GM23338 (cell line): Measurements from ENCODE around the gene FKBP8. TPM values are rescaled to one million over a fixed set of nuclear protein-coding genes. Genes with fewer than 3 reads are reported as not detected.

Experiments used
- ATAC-seq: fragments of 200-7000 bp; cut with Tn5 transposase; 3 replicates; pipeline ENCODE4 v1.9.1; 2020
- DNase-seq: peaks from one replicate; pipeline ENCODE4 v3.0.0-alpha.2; 2015; ENCODE audit warnings: low spot score
- H2AFZ ChIP-seq: fragments of 200-600 bp; sonication (generic); 2 replicates; pipeline ENCODE4 v1.8.0; 2016; ENCODE audit warnings: antibody characterized with exemption, mild to moderate bottlenecking, moderate library complexity
- H3F3A ChIP-seq: fragments of 200-600 bp; sonication (generic); replicated peaks from 2 replicates; pipeline ENCODE4 v1.8.0; 2017; ENCODE audit warnings: antibody characterized with exemption, mixed run types, low read depth
- H3K27ac ChIP-seq: fragments of 200-600 bp; sonication (generic); 2 replicates; pipeline ENCODE4 v1.6.1; 2016; ENCODE audit warnings: low read depth
- H3K27me3 ChIP-seq: fragments of 200-600 bp; sonication (generic); 2 replicates; pipeline ENCODE4 v1.8.0; 2016; ENCODE audit warnings: mild to moderate bottlenecking, mixed run types, moderate library complexity; ENCODE audit not compliant: insufficient read depth
- H3K36me3 ChIP-seq: fragments of 200-600 bp; sonication (generic); 2 replicates; pipeline ENCODE4 v1.8.0; 2016; ENCODE audit warnings: mild to moderate bottlenecking; ENCODE audit not compliant: insufficient read depth
- H3K4me1 ChIP-seq: fragments of 200-600 bp; sonication (generic); 2 replicates; pipeline ENCODE4 v1.8.0; 2016; ENCODE audit warnings: mild to moderate bottlenecking, moderate library complexity; ENCODE audit not compliant: insufficient read depth
- H3K4me2 ChIP-seq: fragments of 200-600 bp; sonication (generic); 2 replicates; pipeline ENCODE4 v1.7.1; 2017; ENCODE audit warnings: mixed run types
- H3K4me3 ChIP-seq: fragments of 200-600 bp; sonication (generic); 2 replicates; pipeline ENCODE4 v1.6.1; 2016; ENCODE audit warnings: mixed run types
- H3K79me2 ChIP-seq: fragments of 200-600 bp; sonication (generic); replicated peaks from 2 replicates; pipeline ENCODE4 v1.8.0; 2017; ENCODE audit warnings: mild to moderate bottlenecking; ENCODE audit not compliant: insufficient read depth
- H3K9me2 ChIP-seq: fragments of 200-600 bp; sonication (generic); 2 replicates; pipeline ENCODE4 v1.8.0; 2017; ENCODE audit not compliant: insufficient read depth
- H4K20me1 ChIP-seq: fragments of 200-600 bp; sonication (generic); replicated peaks from 2 replicates; pipeline ENCODE4 v1.8.0; 2017; ENCODE audit warnings: mild to moderate bottlenecking; ENCODE audit not compliant: insufficient read depth
- H3K27ac Mint-ChIP-seq: 2 replicates; pipeline ENCODE4 v1.8.0; 2020; ENCODE audit warnings: inconsistent platforms, mild to moderate bottlenecking, moderate library complexity, mixed read lengths
- H3K27me3 Mint-ChIP-seq: 3 replicates; pipeline ENCODE4 v1.8.0; 2022; ENCODE audit warnings: low read depth, mild to moderate bottlenecking, moderate library complexity, mixed read lengths, inconsistent platforms; ENCODE audit not compliant: insufficient read depth, poor library complexity
- H3K36me3 Mint-ChIP-seq: 3 replicates; pipeline ENCODE4 v1.8.0; 2021; ENCODE audit warnings: low read depth, mild to moderate bottlenecking, inconsistent platforms, moderate library complexity, mixed read lengths
- H3K4me1 Mint-ChIP-seq: 3 replicates; pipeline ENCODE4 v1.8.0; 2020; ENCODE audit warnings: mild to moderate bottlenecking, inconsistent platforms, mixed read lengths
- H3K4me3 Mint-ChIP-seq: 3 replicates; pipeline ENCODE4 v1.8.0; 2021; ENCODE audit warnings: moderate library complexity, mild to moderate bottlenecking, inconsistent platforms, mixed read lengths
- H3K9me3 Mint-ChIP-seq: 3 replicates; pipeline ENCODE4 v1.8.0; 2020; ENCODE audit warnings: moderate library complexity, mild to moderate bottlenecking, inconsistent platforms, mixed read lengths
- EZH2 ChIP-seq: fragments of 200-600 bp; sonication (generic); IDR thresholded peaks from one replicate; pipeline ENCODE4 v1.8.0; 2017; ENCODE audit warnings: antibody characterized with exemption, mild to moderate bottlenecking, low read depth; ENCODE audit not compliant: unreplicated experiment
- EZH2phosphoT487 ChIP-seq: fragments of 200-600 bp; sonication (generic); IDR thresholded peaks from one replicate; pipeline ENCODE4 v1.8.1; 2018; ENCODE audit warnings: antibody characterized with exemption; ENCODE audit not compliant: unreplicated experiment
- JUNB ChIP-seq: IDR thresholded peaks from one replicate; pipeline ENCODE4 v1.6.1; 2016; ENCODE audit warnings: antibody characterized with exemption; ENCODE audit not compliant: unreplicated experiment
- NANOG ChIP-seq: IDR thresholded peaks from 2 replicates; pipeline ENCODE4 v1.6.1; 2016; ENCODE audit warnings: antibody characterized with exemption, borderline replicate concordance
- STAT1 ChIP-seq: IDR thresholded peaks from one replicate; pipeline ENCODE4 v1.6.1; 2016; ENCODE audit warnings: antibody characterized with exemption; ENCODE audit not compliant: unreplicated experiment
- ZNF331 ChIP-seq: fragments of 250-450 bp; sonication (Bioruptor Pico); IDR thresholded peaks from 2 replicates; pipeline ENCODE4 v1.5.0; 2020; ENCODE audit warnings: low read depth, mild to moderate bottlenecking, moderate library complexity
- polyA plus RNA-seq: library from polyadenylated mRNA; unstranded; fragments of >200 nt; fragmentation: Nextera tagmentation; extraction: Ambion mirVana; gene quantifications from 2 replicates; pipeline ENCODE4 v1.2.1, GENCODE V29; 2016
- total RNA-seq: library from RNA; depleted of rRNA; stranded (reverse); fragments of >200 nt; shearing (Covaris generic); gene quantifications from 2 replicates; pipeline ENCODE4 v1.2.3, GENCODE V29; 2014
- TF ChIP-seq, protein P1 (sequence below): IDR thresholded peaks from 2 replicates; pipeline ENCODE4 v1.6.1; 2016; ENCODE audit warnings: antibody characterized with exemption
- TF ChIP-seq, protein P2 (sequence below): IDR thresholded peaks from one replicate; pipeline ENCODE4 v1.6.1; 2018; ENCODE audit warnings: antibody characterized with exemption; ENCODE audit not compliant: unreplicated experiment
- TF ChIP-seq, protein P3 (sequence below), 2 experiments: fragments of 200-600 bp in 1 of 2; sonication (generic) in 1 of 2; conservative IDR thresholded peaks; 2 replicates each; pipeline versions ENCODE4 v1.5.1 to v1.6.1; 2016 to 2017; ENCODE audit warnings: antibody characterized with exemption in 2 of 2, low read depth in 2 of 2, mild to moderate bottlenecking in 2 of 2, moderate library complexity in 1 of 2

The FKBP8 gene
- total and polyA plus RNA-seq, 2 experiments from 2014 or later, result 158 to 367 TPM

DNA sequence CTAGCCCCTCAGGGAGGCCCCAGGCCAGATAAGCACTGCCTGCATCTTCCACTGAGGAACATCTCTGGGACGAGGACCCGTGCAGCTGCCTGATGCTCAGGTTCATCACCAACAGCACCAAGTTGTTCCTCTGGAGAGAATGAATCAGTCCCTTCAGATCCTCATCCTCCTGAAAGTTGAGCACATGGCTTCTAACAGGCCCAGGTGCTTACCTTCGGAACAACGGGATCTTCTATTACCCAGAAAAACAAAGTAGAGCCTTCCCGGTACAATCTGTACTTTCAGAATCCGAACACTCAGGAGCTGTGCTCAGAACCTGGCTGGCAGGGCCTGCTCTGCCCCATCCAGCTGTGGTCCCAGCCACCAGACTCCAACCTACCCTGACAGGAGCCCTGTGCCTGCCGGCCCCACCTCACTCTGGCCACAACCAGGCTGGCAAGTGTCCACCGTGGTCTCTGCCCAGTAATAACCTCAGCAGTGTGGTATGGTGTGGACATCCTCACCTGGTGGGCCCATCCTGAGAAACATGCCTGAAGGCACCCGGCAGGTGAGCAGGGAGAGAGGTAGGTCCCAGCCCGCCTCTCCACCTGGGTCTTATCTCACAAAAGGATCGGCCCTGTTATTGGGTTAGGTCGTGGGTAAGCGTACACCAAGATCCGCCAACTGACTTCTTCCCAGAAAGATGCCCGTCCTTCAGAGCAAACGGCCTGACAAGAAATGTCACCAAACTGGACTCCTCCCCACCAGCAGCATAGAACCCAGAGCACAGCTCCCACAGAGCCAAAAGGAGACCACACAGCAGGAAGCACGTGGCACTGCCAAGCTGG is 55.6 kb downstream of the FKBP8 start:
- H3K79me2 ChIP-seq, result peaks cover 54% of the 10 kb centered on the region
- peaks cover 40% of the 10 kb centered on the region for H4K20me1 ChIP-seq

DNA sequence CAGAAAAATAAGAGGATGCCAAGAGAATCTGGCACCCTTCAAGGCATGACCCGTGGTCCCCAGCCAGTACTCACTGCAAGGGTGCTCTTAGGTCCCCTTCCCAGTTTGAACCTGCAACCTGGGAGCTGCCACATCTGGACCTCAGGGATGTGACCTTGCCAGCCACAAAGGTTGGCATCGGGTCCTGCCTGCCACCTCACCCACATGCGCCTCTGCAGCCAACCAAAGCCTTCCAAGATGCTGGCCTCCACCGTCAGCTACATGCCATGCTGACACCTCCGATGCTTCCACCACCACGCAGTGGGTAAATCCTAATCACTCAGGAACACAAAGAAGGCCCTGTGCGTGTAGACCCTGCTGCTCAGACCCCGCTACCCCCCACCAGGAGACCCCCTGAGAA is 56.6 kb downstream of the FKBP8 start:
- Histone ChIP-seq H3K4me2 (no peak overlapping the region), H3K79me2 (peaks cover 54% of the 10 kb centered on the region), H3K9me2 (no peaks in the 10 kb centered on the region), H3K36me3 (no peaks in the 10 kb centered on the region), H3K4me3 (no peak overlapping the region), H3K27ac (no peak overlapping the region), H2AFZ (no peak overlapping the region), H4K20me1 (peaks cover 33% of the 10 kb centered on the region), H3F3A (0 out of 2 replicates have a peak, but pooled peaks cover 4% of the 10 kb centered on the region), H3K27me3 (no peaks in the 10 kb centered on the region), H3K4me1 (no peaks in the 10 kb centered on the region; the same call in 1 of the 2 replicates)
- Mint-ChIP-seq H3K4me1 (peaks cover 39% of the 10 kb centered on the region), H3K4me3 (no peak overlapping the region), H3K27ac (no peak overlapping the region; the same call in 1 of the 2 replicates), H3K9me3 (0 out of 3 replicates have a peak, but pooled peaks cover 5% of the 10 kb centered on the region), H3K27me3 (peaks cover 11% of the 10 kb centered on the region), H3K36me3 (no peaks in the 10 kb centered on the region)
- DNase-seq (no peak), ATAC-seq (no peak)
- TF ChIP-seq, protein P1, sequence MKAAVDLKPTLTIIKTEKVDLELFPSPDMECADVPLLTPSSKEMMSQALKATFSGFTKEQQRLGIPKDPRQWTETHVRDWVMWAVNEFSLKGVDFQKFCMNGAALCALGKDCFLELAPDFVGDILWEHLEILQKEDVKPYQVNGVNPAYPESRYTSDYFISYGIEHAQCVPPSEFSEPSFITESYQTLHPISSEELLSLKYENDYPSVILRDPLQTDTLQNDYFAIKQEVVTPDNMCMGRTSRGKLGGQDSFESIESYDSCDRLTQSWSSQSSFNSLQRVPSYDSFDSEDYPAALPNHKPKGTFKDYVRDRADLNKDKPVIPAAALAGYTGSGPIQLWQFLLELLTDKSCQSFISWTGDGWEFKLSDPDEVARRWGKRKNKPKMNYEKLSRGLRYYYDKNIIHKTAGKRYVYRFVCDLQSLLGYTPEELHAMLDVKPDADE, result no peak
- no peak for TF ChIP-seq ZNF331 (CRISPR knock-in tag)
- no peak for TF ChIP-seq STAT1
- TF ChIP-seq, protein P2, sequence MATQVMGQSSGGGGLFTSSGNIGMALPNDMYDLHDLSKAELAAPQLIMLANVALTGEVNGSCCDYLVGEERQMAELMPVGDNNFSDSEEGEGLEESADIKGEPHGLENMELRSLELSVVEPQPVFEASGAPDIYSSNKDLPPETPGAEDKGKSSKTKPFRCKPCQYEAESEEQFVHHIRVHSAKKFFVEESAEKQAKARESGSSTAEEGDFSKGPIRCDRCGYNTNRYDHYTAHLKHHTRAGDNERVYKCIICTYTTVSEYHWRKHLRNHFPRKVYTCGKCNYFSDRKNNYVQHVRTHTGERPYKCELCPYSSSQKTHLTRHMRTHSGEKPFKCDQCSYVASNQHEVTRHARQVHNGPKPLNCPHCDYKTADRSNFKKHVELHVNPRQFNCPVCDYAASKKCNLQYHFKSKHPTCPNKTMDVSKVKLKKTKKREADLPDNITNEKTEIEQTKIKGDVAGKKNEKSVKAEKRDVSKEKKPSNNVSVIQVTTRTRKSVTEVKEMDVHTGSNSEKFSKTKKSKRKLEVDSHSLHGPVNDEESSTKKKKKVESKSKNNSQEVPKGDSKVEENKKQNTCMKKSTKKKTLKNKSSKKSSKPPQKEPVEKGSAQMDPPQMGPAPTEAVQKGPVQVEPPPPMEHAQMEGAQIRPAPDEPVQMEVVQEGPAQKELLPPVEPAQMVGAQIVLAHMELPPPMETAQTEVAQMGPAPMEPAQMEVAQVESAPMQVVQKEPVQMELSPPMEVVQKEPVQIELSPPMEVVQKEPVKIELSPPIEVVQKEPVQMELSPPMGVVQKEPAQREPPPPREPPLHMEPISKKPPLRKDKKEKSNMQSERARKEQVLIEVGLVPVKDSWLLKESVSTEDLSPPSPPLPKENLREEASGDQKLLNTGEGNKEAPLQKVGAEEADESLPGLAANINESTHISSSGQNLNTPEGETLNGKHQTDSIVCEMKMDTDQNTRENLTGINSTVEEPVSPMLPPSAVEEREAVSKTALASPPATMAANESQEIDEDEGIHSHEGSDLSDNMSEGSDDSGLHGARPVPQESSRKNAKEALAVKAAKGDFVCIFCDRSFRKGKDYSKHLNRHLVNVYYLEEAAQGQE, result no peak
- no peak for TF ChIP-seq EZH2phosphoT487
- TF ChIP-seq EZH2, result no peak
- TF ChIP-seq, protein P3, sequence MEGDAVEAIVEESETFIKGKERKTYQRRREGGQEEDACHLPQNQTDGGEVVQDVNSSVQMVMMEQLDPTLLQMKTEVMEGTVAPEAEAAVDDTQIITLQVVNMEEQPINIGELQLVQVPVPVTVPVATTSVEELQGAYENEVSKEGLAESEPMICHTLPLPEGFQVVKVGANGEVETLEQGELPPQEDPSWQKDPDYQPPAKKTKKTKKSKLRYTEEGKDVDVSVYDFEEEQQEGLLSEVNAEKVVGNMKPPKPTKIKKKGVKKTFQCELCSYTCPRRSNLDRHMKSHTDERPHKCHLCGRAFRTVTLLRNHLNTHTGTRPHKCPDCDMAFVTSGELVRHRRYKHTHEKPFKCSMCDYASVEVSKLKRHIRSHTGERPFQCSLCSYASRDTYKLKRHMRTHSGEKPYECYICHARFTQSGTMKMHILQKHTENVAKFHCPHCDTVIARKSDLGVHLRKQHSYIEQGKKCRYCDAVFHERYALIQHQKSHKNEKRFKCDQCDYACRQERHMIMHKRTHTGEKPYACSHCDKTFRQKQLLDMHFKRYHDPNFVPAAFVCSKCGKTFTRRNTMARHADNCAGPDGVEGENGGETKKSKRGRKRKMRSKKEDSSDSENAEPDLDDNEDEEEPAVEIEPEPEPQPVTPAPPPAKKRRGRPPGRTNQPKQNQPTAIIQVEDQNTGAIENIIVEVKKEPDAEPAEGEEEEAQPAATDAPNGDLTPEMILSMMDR (conservative IDR thresholded peaks at IDR 0.05; ENCODE audit: low read depth in 2 of 2), result no peak
- no peak for TF ChIP-seq NANOG
- no peak for TF ChIP-seq JUNB

More for the DNA sequence above, 55.6 kb downstream of the FKBP8 start:
- no peak overlapping the region for H3K4me3 ChIP-seq
- 0 out of 2 replicates have a peak, but pooled peaks cover 5% of the 10 kb centered on the region for H3F3A ChIP-seq
- H3K9me2 ChIP-seq, result no peaks in the 10 kb centered on the region
- Mint-ChIP-seq H3K4me1 (peaks cover 39% of the 10 kb centered on the region), H3K9me3 (no peaks in the 10 kb centered on the region), H3K4me3 (no peak overlapping the region), H3K27ac (no peak overlapping the region), H3K27me3 (peaks cover 11% of the 10 kb centered on the region), H3K36me3 (no peaks in the 10 kb centered on the region)
- ATAC-seq (no peak), DNase-seq (no peak)
- H3K27me3 ChIP-seq, result no peaks in the 10 kb centered on the region
- no peak overlapping the region for H3K27ac ChIP-seq
- H3K36me3 ChIP-seq, result no peaks in the 10 kb centered on the region
- no peak for TF ChIP-seq EZH2phosphoT487
- no peak for TF ChIP-seq JUNB
- no peak for TF ChIP-seq NANOG
- TF ChIP-seq, protein P2, result no peak
- no peak for TF ChIP-seq EZH2
- H3K4me1 ChIP-seq, result no peaks in the 10 kb centered on the region; the same call in 1 of the 2 replicates
- no peak overlapping the region for H2AFZ ChIP-seq
- H3K4me2 ChIP-seq, result no peak overlapping the region
